GM15510 (cell line): Measurements from ENCODE around the gene FRAS1.

Source experiments
- POLR2A ChIP-seq: IDR thresholded peaks from 3 replicates; pipeline ENCODE4 v1.6.1; 2011; ENCODE audit warnings: borderline replicate concordance; ENCODE audit not compliant: insufficient read length; ENCODE audit errors: extremely low read depth

FRAS1 gene

GRCh38 chr4:78512357-78512920 is 455.3 kb downstream of the FRAS1 start:
- no peak for TF ChIP-seq POLR2A

- no peak for TF ChIP-seq POLR2A
Measured at GRCh38 chr4:78513411-78513975, 456.4 kb downstream of the FRAS1 start.

GRCh38 chr4:78517050-78517652 is 460.0 kb downstream of the FRAS1 start:
- no peak for TF ChIP-seq POLR2A

- no peak for TF ChIP-seq POLR2A
Measured at GRCh38 chr4:78518561-78518960, 461.4 kb downstream of the FRAS1 start.

GRCh38 chr4:78519962-78520361 is 462.8 kb downstream of the FRAS1 start:
- TF ChIP-seq POLR2A, result no peak

- TF ChIP-seq POLR2A, result no peak
Measured at GRCh38 chr4:78520808-78521226, 463.7 kb downstream of the FRAS1 start.

- TF ChIP-seq POLR2A, result no peak
Measured at GRCh38 chr4:78524009-78524408, 466.9 kb downstream of the FRAS1 start.

GRCh38 chr4:78525559-78525958 is 468.4 kb downstream of the FRAS1 start:
- no peak for TF ChIP-seq POLR2A

GRCh38 chr4:78527103-78527502 is 470.0 kb downstream of the FRAS1 start:
- TF ChIP-seq POLR2A, result no peak

- no peak for TF ChIP-seq POLR2A
Measured at GRCh38 chr4:78527555-78527954, 470.4 kb downstream of the FRAS1 start.

GRCh38 chr4:78528327-78528726 is 471.2 kb downstream of the FRAS1 start:
- TF ChIP-seq POLR2A, result no peak

- TF ChIP-seq POLR2A, result no peak
Measured at GRCh38 chr4:78529569-78530209, 472.6 kb downstream of the FRAS1 start.

- no peak for TF ChIP-seq POLR2A
Measured at GRCh38 chr4:78532046-78532445, 474.9 kb downstream of the FRAS1 start.

- no peak for TF ChIP-seq POLR2A
Measured at GRCh38 chr4:78533854-78534253, 476.7 kb downstream of the FRAS1 start.

GRCh38 chr4:78534286-78534955 is 477.3 kb downstream of the FRAS1 start:
- TF ChIP-seq POLR2A, result no peak
